H1 (cell line): Measurements from ENCODE around the gene DELE1. TPM values are rescaled to one million over a fixed set of nuclear protein-coding genes. Genes with fewer than 3 reads are reported as not detected.

Source experiments
- CREB1 ChIP-seq: IDR thresholded peaks from 2 replicates; pipeline ENCODE4 v1.6.1; 2012; ENCODE audit warnings: inconsistent platforms
- E2F6 ChIP-seq: IDR thresholded peaks from 2 replicates; pipeline ENCODE4 v1.6.1; 2012; ENCODE audit warnings: inconsistent platforms
- KDM5A ChIP-seq: fragments of 200-600 bp; IDR thresholded peaks from 2 replicates; pipeline ENCODE4 v1.7.1; 2012; ENCODE audit warnings: mild to moderate bottlenecking, low read length, inconsistent platforms, mixed read lengths
- NANOG ChIP-seq: IDR thresholded peaks from 2 replicates; pipeline ENCODE4 v1.6.1; 2011; ENCODE audit warnings: low read length, low read depth, mild to moderate bottlenecking, inconsistent platforms; ENCODE audit not compliant: insufficient read depth, poor library complexity, severe bottlenecking
- RNF2 ChIP-seq: fragments of 200-900, 300-1000 bp; sonication (generic); IDR thresholded peaks from 2 replicates; pipeline ENCODE4 v1.7.1; 2016; ENCODE audit warnings: borderline replicate concordance, low read depth, mild to moderate bottlenecking, antibody characterized with exemption, low read length; ENCODE audit not compliant: poor library complexity, severe bottlenecking; ENCODE audit errors: missing control alignments
- SIN3A ChIP-seq, 2 experiments: IDR thresholded peaks in 1 of 2; conservative IDR thresholded peaks in 1 of 2; 2 replicates each; pipeline ENCODE4 v1.6.1; 2011 to 2012; ENCODE audit warnings: low read length in 2 of 2, improper control_type of control experiment in 1 of 2, low read depth in 1 of 2, mild to moderate bottlenecking in 1 of 2
- SIRT6 ChIP-seq: IDR thresholded peaks from one replicate; pipeline ENCODE4 v1.7.1; 2012; ENCODE audit warnings: low read length, inconsistent platforms
- ZNF274 ChIP-seq: IDR thresholded peaks from 2 replicates; pipeline ENCODE4 v1.7.0; 2012; ENCODE audit warnings: low read length, borderline replicate concordance; ENCODE audit errors: extremely low read depth
- polyA plus RNA-seq, 7 experiments: library from polyadenylated mRNA; depleted of rRNA in 3 of 7; stranded (reverse) in 5 of 7; unstranded in 2 of 7; fragments of >200 nt in 5 of 7; fragments of 200-250 nt in 2 of 7; gene quantifications; 1 replicate in 5 of 7; 2 replicates in 1 of 7; 4 replicates in 1 of 7; pipeline versions ENCODE4 v1.2.1 to v1.2.3, GENCODE V29; 2011 to 2013; ENCODE audit warnings: missing spikeins in 2 of 7, mixed read lengths in 2 of 7
- total RNA-seq: library from RNA; stranded (reverse); fragmentation: NEBNext Ultra II Directional; extraction: Animal tissue kit (Norgen Biotek cat#: 25700); gene quantifications from 2 replicates; pipeline ENCODE4 v1.2.1, GENCODE V29; 2021
- TF ChIP-seq, protein P1 (sequence below): fragments of 300-600 bp; sonication (generic); IDR thresholded peaks from 2 replicates; pipeline ENCODE4 v1.7.1; 2012; ENCODE audit warnings: low read length, moderate library complexity, mild to moderate bottlenecking, inconsistent platforms; ENCODE audit not compliant: insufficient replicate concordance

The DELE1 gene
- total and polyA plus RNA-seq, 2 of the 8 experiments (the other 6 are each of a cell fraction or from before 2014, with no cell fraction given), result 61.4 to 114 TPM

- TF ChIP-seq, protein P1, sequence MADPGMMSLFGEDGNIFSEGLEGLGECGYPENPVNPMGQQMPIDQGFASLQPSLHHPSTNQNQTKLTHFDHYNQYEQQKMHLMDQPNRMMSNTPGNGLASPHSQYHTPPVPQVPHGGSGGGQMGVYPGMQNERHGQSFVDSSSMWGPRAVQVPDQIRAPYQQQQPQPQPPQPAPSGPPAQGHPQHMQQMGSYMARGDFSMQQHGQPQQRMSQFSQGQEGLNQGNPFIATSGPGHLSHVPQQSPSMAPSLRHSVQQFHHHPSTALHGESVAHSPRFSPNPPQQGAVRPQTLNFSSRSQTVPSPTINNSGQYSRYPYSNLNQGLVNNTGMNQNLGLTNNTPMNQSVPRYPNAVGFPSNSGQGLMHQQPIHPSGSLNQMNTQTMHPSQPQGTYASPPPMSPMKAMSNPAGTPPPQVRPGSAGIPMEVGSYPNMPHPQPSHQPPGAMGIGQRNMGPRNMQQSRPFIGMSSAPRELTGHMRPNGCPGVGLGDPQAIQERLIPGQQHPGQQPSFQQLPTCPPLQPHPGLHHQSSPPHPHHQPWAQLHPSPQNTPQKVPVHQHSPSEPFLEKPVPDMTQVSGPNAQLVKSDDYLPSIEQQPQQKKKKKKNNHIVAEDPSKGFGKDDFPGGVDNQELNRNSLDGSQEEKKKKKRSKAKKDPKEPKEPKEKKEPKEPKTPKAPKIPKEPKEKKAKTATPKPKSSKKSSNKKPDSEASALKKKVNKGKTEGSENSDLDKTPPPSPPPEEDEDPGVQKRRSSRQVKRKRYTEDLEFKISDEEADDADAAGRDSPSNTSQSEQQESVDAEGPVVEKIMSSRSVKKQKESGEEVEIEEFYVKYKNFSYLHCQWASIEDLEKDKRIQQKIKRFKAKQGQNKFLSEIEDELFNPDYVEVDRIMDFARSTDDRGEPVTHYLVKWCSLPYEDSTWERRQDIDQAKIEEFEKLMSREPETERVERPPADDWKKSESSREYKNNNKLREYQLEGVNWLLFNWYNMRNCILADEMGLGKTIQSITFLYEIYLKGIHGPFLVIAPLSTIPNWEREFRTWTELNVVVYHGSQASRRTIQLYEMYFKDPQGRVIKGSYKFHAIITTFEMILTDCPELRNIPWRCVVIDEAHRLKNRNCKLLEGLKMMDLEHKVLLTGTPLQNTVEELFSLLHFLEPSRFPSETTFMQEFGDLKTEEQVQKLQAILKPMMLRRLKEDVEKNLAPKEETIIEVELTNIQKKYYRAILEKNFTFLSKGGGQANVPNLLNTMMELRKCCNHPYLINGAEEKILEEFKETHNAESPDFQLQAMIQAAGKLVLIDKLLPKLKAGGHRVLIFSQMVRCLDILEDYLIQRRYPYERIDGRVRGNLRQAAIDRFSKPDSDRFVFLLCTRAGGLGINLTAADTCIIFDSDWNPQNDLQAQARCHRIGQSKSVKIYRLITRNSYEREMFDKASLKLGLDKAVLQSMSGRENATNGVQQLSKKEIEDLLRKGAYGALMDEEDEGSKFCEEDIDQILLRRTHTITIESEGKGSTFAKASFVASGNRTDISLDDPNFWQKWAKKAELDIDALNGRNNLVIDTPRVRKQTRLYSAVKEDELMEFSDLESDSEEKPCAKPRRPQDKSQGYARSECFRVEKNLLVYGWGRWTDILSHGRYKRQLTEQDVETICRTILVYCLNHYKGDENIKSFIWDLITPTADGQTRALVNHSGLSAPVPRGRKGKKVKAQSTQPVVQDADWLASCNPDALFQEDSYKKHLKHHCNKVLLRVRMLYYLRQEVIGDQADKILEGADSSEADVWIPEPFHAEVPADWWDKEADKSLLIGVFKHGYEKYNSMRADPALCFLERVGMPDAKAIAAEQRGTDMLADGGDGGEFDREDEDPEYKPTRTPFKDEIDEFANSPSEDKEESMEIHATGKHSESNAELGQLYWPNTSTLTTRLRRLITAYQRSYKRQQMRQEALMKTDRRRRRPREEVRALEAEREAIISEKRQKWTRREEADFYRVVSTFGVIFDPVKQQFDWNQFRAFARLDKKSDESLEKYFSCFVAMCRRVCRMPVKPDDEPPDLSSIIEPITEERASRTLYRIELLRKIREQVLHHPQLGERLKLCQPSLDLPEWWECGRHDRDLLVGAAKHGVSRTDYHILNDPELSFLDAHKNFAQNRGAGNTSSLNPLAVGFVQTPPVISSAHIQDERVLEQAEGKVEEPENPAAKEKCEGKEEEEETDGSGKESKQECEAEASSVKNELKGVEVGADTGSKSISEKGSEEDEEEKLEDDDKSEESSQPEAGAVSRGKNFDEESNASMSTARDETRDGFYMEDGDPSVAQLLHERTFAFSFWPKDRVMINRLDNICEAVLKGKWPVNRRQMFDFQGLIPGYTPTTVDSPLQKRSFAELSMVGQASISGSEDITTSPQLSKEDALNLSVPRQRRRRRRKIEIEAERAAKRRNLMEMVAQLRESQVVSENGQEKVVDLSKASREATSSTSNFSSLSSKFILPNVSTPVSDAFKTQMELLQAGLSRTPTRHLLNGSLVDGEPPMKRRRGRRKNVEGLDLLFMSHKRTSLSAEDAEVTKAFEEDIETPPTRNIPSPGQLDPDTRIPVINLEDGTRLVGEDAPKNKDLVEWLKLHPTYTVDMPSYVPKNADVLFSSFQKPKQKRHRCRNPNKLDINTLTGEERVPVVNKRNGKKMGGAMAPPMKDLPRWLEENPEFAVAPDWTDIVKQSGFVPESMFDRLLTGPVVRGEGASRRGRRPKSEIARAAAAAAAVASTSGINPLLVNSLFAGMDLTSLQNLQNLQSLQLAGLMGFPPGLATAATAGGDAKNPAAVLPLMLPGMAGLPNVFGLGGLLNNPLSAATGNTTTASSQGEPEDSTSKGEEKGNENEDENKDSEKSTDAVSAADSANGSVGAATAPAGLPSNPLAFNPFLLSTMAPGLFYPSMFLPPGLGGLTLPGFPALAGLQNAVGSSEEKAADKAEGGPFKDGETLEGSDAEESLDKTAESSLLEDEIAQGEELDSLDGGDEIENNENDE, result no peak
- TF ChIP-seq RNF2 (no peak), NANOG (no peak), KDM5A (no peak), E2F6 (0 out of 2 replicates have a peak, but pooled peaks have one; percentile 14), SIRT6 (no peak), ZNF274 (no peak), CREB1 (0 out of 2 replicates have a peak, but pooled peaks have one; percentile 13), SIN3A (conservative IDR thresholded peaks at IDR 0.05 in 1 of 2, IDR thresholded peaks at IDR 0.05 in 1 of 2; ENCODE audit: low read depth in 1 of 2, low read length in 2 of 2) (peak; percentile 60 to 95; a peak in 2 of 4 replicates)
These were observed 45.4 kb downstream of the DELE1 start, which contains the start of gene RNF14 (continued) for GRCh38 chr5:141968914-141969608.
